ENCODE measurements around the gene CNOT2.

Gene CNOT2

DNA sequence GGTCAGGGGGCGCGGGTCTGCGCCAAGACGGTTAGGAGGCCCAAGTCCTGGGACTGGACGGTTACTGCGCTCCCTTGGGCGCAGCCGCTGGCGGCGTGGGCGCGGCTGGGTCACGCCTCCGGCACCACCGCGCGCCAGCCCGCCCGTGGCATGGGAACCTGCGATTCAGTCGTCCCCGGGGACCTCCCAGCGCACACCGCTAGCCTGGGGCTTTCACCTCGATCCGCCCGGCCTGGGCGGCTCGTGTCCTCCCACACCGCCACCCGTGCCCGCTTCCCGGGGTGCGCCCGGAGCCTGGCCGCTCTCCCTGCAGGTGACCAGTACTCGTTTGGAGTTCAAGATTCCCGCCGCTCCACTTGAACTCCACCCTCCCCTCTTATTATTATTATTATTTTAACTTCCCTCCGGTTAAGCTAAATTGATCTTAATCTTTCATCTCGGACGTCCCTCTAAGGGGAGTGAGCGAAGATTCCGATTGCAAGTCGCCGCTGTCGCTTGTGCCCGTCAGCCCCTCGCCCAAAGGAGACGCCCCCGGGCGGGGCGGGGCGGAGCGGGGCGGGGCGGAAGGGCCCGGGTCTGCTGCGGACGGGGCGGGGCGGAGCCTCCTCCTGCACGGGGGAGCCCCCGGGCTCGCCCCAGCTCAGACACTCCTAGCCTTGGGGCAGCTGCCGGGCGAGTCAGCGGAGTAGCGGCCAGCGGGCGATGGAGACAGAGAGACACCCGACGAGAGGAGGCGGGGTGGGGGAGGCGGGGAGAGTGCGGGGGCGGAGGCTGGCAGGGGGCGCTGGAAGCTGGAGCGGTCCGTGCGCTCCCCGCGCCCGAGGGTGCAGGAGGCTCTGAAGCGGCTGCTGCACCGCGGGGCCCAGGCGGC is 122.7 kb downstream of the CNOT2 start, which contains the start of gene KCNMB4:
Gene KCNMB4 (plus strand): TSS at position 643 of the 871 bp plus-strand sequence. CDS start 445 bp downstream, outside the sequence.
- TF ChIP-seq ZFP3 (CRISPR knock-in tag; IDR thresholded peaks at IDR 0.05) = no peak
- no peak for TF ChIP-seq TCF4 (CRISPR knock-in tag; IDR thresholded peaks at IDR 0.05; ENCODE audit: borderline replicate concordance)
- no peak for TF ChIP-seq ARNTL (CRISPR knock-in tag; IDR thresholded peaks at IDR 0.05; ENCODE audit: borderline replicate concordance, low read depth)
- TF ChIP-seq ZNF8 (CRISPR knock-in tag; IDR thresholded peaks at IDR 0.05) = no peak
- no peak for TF ChIP-seq PPARA (CRISPR knock-in tag; IDR thresholded peaks at IDR 0.05; ENCODE audit: borderline replicate concordance)
- TF ChIP-seq ZC3H10 (CRISPR knock-in tag; IDR thresholded peaks at IDR 0.05) = no peak
- no peak for TF ChIP-seq ESRRG (CRISPR knock-in tag; IDR thresholded peaks at IDR 0.05)
- peak; percentile 75 for ATAC-seq

DNA sequence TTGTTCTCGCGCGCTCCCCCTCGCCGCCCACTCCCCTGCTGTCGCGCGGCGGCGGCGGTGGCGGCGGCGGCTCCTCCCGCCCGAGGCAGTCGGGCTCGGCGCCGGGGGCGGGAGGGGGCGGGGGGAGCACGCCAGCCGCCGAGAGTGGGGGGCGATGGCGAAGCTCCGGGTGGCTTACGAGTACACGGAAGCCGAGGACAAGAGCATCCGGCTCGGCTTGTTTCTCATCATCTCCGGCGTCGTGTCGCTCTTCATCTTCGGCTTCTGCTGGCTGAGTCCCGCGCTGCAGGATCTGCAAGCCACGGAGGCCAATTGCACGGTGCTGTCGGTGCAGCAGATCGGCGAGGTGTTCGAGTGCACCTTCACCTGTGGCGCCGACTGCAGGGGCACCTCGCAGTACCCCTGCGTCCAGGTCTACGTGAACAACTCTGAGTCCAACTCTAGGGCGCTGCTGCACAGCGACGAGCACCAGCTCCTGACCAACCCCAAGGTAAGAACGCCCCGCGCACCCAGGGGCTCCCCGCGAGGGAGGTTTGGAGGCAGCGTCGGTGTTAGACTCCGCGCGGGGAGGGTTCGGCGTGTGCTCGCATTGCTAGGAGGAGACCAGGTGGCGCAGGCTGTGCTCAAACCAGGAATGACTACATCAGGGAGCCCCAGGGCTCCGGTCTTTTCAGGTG is 123.5 kb downstream of the CNOT2 start:
- ATAC-seq = peak; percentile 44
- TF ChIP-seq, protein P1, sequence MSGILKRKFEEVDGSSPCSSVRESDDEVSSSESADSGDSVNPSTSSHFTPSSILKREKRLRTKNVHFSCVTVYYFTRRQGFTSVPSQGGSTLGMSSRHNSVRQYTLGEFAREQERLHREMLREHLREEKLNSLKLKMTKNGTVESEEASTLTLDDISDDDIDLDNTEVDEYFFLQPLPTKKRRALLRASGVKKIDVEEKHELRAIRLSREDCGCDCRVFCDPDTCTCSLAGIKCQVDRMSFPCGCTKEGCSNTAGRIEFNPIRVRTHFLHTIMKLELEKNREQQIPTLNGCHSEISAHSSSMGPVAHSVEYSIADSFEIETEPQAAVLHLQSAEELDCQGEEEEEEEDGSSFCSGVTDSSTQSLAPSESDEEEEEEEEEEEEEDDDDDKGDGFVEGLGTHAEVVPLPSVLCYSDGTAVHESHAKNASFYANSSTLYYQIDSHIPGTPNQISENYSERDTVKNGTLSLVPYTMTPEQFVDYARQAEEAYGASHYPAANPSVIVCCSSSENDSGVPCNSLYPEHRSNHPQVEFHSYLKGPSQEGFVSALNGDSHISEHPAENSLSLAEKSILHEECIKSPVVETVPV (CRISPR knock-in tag; IDR thresholded peaks at IDR 0.05) = no peak
- peak; percentile 88 for TF ChIP-seq ZFP3 (CRISPR knock-in tag; IDR thresholded peaks at IDR 0.05)

DNA sequence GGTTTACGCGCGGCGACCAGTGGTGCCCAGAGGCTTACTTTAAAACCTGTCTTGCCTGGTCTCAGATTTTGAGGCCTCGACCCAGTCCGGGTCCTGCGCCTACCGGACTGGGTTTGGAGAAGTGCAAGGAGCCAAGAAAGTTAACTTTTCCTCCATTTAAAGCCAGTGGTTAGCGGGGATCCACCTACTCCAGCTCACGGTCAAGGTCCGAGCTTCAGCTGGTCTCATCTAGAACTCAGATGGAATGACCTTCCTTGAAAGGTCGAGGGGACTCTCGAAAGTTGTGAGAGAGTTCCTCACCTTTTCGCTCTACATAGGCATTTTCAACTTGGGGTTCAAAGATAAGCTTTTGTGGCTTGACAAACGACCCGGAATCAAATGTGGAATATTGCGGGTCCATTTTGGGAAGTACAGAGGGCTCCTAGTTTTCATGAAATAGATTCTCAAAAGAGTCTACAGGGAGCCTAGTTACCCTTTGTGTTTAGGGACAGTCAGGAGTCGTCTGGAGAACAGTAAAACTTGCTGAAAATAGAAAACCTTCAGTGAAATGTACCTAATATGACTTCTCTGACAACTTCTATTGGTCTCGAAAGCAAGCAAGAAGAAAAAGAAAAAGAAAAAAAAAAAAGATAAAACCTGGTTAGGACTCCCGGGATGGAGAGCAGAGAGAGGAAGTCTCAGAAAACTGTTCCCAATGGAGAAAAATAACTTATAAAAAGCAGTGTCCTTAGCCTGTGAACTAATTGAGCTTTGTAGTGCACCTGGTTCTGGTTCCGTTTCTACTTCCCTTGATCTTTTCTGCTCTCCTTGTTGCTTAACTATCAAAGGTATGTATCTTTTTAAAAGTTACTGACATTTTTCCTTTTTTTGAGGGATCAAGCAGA is 124.3 kb downstream of the CNOT2 start:
- ATAC-seq = no peak

DNA sequence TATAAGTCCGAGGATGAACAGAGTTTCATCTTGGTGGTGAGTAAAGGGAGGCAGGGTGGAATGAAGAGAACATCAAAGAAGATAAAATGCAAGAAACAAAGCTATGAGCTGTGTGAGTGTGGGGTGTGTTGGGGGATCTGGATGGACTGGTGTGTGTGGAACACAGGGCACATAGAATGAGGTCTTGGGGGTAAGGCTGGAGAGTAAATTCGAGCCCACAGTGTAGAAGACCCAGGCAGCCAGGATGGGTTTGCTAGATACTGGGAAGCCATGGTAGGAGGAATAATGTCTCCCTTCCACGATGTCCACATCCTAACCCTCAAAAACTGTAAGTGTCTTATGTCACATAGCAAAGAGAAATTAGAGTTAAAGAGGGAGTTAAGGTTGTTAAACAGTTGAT is 129.6 kb downstream of the CNOT2 start:
- ATAC-seq = no peak
- TF ChIP-seq, protein P2, sequence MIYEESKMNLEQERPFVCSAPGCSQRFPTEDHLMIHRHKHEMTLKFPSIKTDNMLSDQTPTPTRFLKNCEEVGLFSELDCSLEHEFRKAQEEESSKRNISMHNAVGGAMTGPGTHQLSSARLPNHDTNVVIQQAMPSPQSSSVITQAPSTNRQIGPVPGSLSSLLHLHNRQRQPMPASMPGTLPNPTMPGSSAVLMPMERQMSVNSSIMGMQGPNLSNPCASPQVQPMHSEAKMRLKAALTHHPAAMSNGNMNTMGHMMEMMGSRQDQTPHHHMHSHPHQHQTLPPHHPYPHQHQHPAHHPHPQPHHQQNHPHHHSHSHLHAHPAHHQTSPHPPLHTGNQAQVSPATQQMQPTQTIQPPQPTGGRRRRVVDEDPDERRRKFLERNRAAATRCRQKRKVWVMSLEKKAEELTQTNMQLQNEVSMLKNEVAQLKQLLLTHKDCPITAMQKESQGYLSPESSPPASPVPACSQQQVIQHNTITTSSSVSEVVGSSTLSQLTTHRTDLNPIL (CRISPR knock-in tag; IDR thresholded peaks at IDR 0.05; ENCODE audit: low read depth) = no peak
- TF ChIP-seq ZNF565 (CRISPR knock-in tag; conservative IDR thresholded peaks at IDR 0.05; ENCODE audit: low read depth) (no peak), OSR1 (CRISPR knock-in tag; IDR thresholded peaks at IDR 0.05) (no peak), GLIS3 (CRISPR knock-in tag; IDR thresholded peaks at IDR 0.05) (no peak), ZC3H10 (CRISPR knock-in tag; IDR thresholded peaks at IDR 0.05) (no peak), ISL1 (CRISPR knock-in tag; IDR thresholded peaks at IDR 0.05) (no peak), ZNF8 (CRISPR knock-in tag; IDR thresholded peaks at IDR 0.05) (no peak), ARNTL (CRISPR knock-in tag; IDR thresholded peaks at IDR 0.05; ENCODE audit: borderline replicate concordance, low read depth) (no peak), ESRRG (CRISPR knock-in tag; IDR thresholded peaks at IDR 0.05) (no peak), TCF4 (CRISPR knock-in tag; IDR thresholded peaks at IDR 0.05; ENCODE audit: borderline replicate concordance) (no peak), ZFP30 (CRISPR knock-in tag; IDR thresholded peaks at IDR 0.05) (no peak)
- TF ChIP-seq, protein P3, sequence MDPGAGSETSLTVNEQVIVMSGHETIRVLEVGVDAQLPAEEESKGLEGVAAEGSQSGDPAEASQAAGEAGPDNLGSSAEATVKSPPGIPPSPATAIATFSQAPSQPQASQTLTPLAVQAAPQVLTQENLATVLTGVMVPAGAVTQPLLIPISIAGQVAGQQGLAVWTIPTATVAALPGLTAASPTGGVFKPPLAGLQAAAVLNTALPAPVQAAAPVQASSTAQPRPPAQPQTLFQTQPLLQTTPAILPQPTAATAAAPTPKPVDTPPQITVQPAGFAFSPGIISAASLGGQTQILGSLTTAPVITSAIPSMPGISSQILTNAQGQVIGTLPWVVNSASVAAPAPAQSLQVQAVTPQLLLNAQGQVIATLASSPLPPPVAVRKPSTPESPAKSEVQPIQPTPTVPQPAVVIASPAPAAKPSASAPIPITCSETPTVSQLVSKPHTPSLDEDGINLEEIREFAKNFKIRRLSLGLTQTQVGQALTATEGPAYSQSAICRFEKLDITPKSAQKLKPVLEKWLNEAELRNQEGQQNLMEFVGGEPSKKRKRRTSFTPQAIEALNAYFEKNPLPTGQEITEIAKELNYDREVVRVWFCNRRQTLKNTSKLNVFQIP (CRISPR knock-in tag; IDR thresholded peaks at IDR 0.05; ENCODE audit: borderline replicate concordance, low read depth) = no peak
- TF ChIP-seq, protein P4, sequence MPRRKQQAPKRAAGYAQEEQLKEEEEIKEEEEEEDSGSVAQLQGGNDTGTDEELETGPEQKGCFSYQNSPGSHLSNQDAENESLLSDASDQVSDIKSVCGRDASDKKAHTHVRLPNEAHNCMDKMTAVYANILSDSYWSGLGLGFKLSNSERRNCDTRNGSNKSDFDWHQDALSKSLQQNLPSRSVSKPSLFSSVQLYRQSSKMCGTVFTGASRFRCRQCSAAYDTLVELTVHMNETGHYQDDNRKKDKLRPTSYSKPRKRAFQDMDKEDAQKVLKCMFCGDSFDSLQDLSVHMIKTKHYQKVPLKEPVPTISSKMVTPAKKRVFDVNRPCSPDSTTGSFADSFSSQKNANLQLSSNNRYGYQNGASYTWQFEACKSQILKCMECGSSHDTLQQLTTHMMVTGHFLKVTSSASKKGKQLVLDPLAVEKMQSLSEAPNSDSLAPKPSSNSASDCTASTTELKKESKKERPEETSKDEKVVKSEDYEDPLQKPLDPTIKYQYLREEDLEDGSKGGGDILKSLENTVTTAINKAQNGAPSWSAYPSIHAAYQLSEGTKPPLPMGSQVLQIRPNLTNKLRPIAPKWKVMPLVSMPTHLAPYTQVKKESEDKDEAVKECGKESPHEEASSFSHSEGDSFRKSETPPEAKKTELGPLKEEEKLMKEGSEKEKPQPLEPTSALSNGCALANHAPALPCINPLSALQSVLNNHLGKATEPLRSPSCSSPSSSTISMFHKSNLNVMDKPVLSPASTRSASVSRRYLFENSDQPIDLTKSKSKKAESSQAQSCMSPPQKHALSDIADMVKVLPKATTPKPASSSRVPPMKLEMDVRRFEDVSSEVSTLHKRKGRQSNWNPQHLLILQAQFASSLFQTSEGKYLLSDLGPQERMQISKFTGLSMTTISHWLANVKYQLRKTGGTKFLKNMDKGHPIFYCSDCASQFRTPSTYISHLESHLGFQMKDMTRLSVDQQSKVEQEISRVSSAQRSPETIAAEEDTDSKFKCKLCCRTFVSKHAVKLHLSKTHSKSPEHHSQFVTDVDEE (CRISPR knock-in tag; IDR thresholded peaks at IDR 0.05) = no peak
- TF ChIP-seq, protein P1 (CRISPR knock-in tag; IDR thresholded peaks at IDR 0.05) = no peak

More for the DNA sequence above, 124.3 kb downstream of the CNOT2 start:
- TF ChIP-seq ZFP30 (CRISPR knock-in tag; IDR thresholded peaks at IDR 0.05) = no peak
- TF ChIP-seq, protein P1 (CRISPR knock-in tag; IDR thresholded peaks at IDR 0.05) = no peak
- no peak for TF ChIP-seq BACH2 (CRISPR knock-in tag; IDR thresholded peaks at IDR 0.05; ENCODE audit: borderline replicate concordance)
- TF ChIP-seq RARB (CRISPR knock-in tag; IDR thresholded peaks at IDR 0.05) = no peak
- no peak for TF ChIP-seq ZNF70 (CRISPR knock-in tag; IDR thresholded peaks at IDR 0.05)
- no peak for TF ChIP-seq ESRRG (CRISPR knock-in tag; IDR thresholded peaks at IDR 0.05)

Measured in SK-N-SH treated with all-trans-retinoic acid at 6 μM for 48 hours (cell line).